Renal cortical epithelial cell (primary cell): ENCODE data around the gene OIT3. TPM values are rescaled to one million over a fixed set of nuclear protein-coding genes. Genes with fewer than 3 reads are reported as not detected.

Experiments
- DNase-seq: peaks from one replicate; pipeline ENCODE4 v3.0.0-alpha.2; 2011; ENCODE audit warnings: low read depth
- total RNA-seq: library from RNA; depleted of rRNA; stranded (reverse); fragments of >200 nt; gene quantifications from 2 replicates; pipeline ENCODE4 v1.2.3, GENCODE V29; 2014

OIT3 gene
- total RNA-seq, result 0.25 TPM in 1 of 2 replicates, not detected in the other

- DNase-seq, result no peak
These were observed at the start of gene OIT3 for GRCh38 chr10:72893136-72893798. Gene OIT3, plus strand, starts transcription at chr10:72893739. Its CDS starts 60 bp downstream, at chr10:72893799.

- DNase-seq, result peak; percentile 96
These were observed 47.3 kb upstream of the OIT3 start for GRCh38 chr10:72846238-72846637.

GRCh38 chr10:72847681-72848080 is 45.9 kb upstream of the OIT3 start:
- DNase-seq, result peak; percentile 27

GRCh38 chr10:72850861-72851260 is 42.7 kb upstream of the OIT3 start:
- no peak for DNase-seq

- no peak for DNase-seq
These were observed 42.0 kb upstream of the OIT3 start for GRCh38 chr10:72851509-72851908.

GRCh38 chr10:72852508-72852907 is 41.0 kb upstream of the OIT3 start:
- no peak for DNase-seq

GRCh38 chr10:72855129-72855528 is 38.4 kb upstream of the OIT3 start:
- no peak for DNase-seq

GRCh38 chr10:72855790-72856189 is 37.7 kb upstream of the OIT3 start:
- no peak for DNase-seq

GRCh38 chr10:72858067-72858466 is 35.5 kb upstream of the OIT3 start:
- no peak for DNase-seq

GRCh38 chr10:72862957-72863356 is 30.6 kb upstream of the OIT3 start:
- no peak for DNase-seq

- DNase-seq, result peak; percentile 48
These were observed 18.1 kb upstream of the OIT3 start for GRCh38 chr10:72875250-72876055.

- no peak for DNase-seq
These were observed 14.3 kb upstream of the OIT3 start for GRCh38 chr10:72879245-72879644.

GRCh38 chr10:72881291-72881690 is 12.2 kb upstream of the OIT3 start:
- no peak for DNase-seq

- no peak for DNase-seq
These were observed 9.7 kb upstream of the OIT3 start for GRCh38 chr10:72883861-72884260.

GRCh38 chr10:72885953-72886352 is 7.6 kb upstream of the OIT3 start:
- no peak for DNase-seq

GRCh38 chr10:72886621-72887020 is 6.9 kb upstream of the OIT3 start:
- DNase-seq, result no peak

- DNase-seq, result no peak
These were observed 6.5 kb upstream of the OIT3 start for GRCh38 chr10:72887043-72887442.

- DNase-seq, result no peak
These were observed 5.3 kb upstream of the OIT3 start for GRCh38 chr10:72888151-72888638.

- DNase-seq, result peak; percentile 16
These were observed 4.1 kb upstream of the OIT3 start for GRCh38 chr10:72889391-72889831.

GRCh38 chr10:72890086-72890485 is 3.5 kb upstream of the OIT3 start:
- DNase-seq, result no peak

GRCh38 chr10:72895236-72895850 is 1.8 kb downstream of the OIT3 start:
- no peak for DNase-seq

- DNase-seq, result no peak
These were observed 5.1 kb downstream of the OIT3 start for GRCh38 chr10:72898616-72899015.

GRCh38 chr10:72899545-72899944 is 6.0 kb downstream of the OIT3 start:
- no peak for DNase-seq
